ENCODE measurements around the gene ZNF888. TPM values are rescaled to one million over a fixed set of nuclear protein-coding genes. Genes with fewer than 3 reads are reported as not detected.

ZNF888 gene
- total and polyA plus RNA-seq, 9 of the 15 experiments (the other 6 are each of a cell fraction or from before 2014, with no cell fraction given) = 1.6 to 13.3 (median 9.9) TPM

- TF ChIP-seq REST (IDR thresholded peaks at IDR 0.05; ENCODE audit: borderline replicate concordance) (0 out of 2 replicates have a peak, but pooled peaks have one; percentile 2), REST (CRISPR knock-in tag; IDR thresholded peaks at IDR 0.05; ENCODE audit: low read depth) (0 out of 2 replicates have a peak, but pooled peaks have one; percentile 68), ZNF780A (CRISPR knock-in tag; IDR thresholded peaks at IDR 0.05) (no peak), ZFP91 (CRISPR knock-in tag; IDR thresholded peaks at IDR 0.05) (no peak), MYC (IDR thresholded peaks at IDR 0.05; ENCODE audit: low read depth, low read length) (peak; percentile 73; the same call in 1 of the 2 replicates), MYC (CRISPR knock-in tag; IDR thresholded peaks at IDR 0.05; ENCODE audit: borderline replicate concordance, low read depth) (no peak), SIN3A (IDR thresholded peaks at IDR 0.05; ENCODE audit: borderline replicate concordance in 2 of 2, control insufficient read depth in 1 of 2, low read depth in 2 of 2, low read length in 2 of 2) (peak; percentile 80 to 83; a peak in 3 of 4 replicates), SMAD4 (CRISPR knock-in tag; conservative IDR thresholded peaks at IDR 0.05) (peak; percentile 40; the same call in 1 of the 2 replicates), THAP12 (CRISPR knock-in tag; IDR thresholded peaks at IDR 0.05) (0 out of 2 replicates have a peak, but pooled peaks have one; percentile 38), TFAP4 (CRISPR knock-in tag; IDR thresholded peaks at IDR 0.05; ENCODE audit: borderline replicate concordance) (peak; percentile 10; the same call in 1 of the 2 replicates)
- TF ChIP-seq, protein P1, sequence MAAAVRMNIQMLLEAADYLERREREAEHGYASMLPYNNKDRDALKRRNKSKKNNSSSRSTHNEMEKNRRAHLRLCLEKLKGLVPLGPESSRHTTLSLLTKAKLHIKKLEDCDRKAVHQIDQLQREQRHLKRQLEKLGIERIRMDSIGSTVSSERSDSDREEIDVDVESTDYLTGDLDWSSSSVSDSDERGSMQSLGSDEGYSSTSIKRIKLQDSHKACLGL (CRISPR knock-in tag; IDR thresholded peaks at IDR 0.05; ENCODE audit: borderline replicate concordance, poor library complexity, severe bottlenecking) = no peak
These were observed 39.4 kb upstream of the ZNF888 start, which contains the start of gene ZNF816 (continued) for GRCh38 chr19:52962394-52963246.
